Caco-2 (cell line): Measurements from ENCODE around the gene LRRC36. TPM values are rescaled to one million over a fixed set of nuclear protein-coding genes. Genes with fewer than 3 reads are reported as not detected.

Experiments used
- BruUV-seq: library from RNA; stranded (reverse); fragments of 400-500 nt; replicated peaks from 2 replicates; lab custom pipeline; 2021; lab: Mats Ljungman, UMichigan
- CTCF ChIA-PET: fragments of 300-600 bp; sonication (Branson Sonifier 250); formaldehyde crosslinking; loops from one replicate; lab custom pipeline; 2022; ENCODE audit warnings: antibody characterized with exemption; lab: Charles Lee
- POLR2A ChIA-PET: fragments of 300-600 bp; sonication (Branson Sonifier 250); formaldehyde crosslinking; loops from one replicate; lab custom pipeline; 2022; ENCODE audit warnings: antibody characterized with exemption; lab: Charles Lee
- DNase-seq, 2 experiments: peaks; one replicate each; pipeline versions ENCODE4 v3.0.0 to v3.0.0-alpha.2; 2020 to 2022
- H3K27me3 ChIP-seq: replicated peaks from 2 replicates; pipeline ENCODE4 v1.6.0; 2011; ENCODE audit warnings: low read length; ENCODE audit not compliant: control insufficient read depth, insufficient read depth
- H3K36me3 ChIP-seq: 2 replicates; pipeline ENCODE4 v1.5.1; 2011; ENCODE audit warnings: low read length; ENCODE audit not compliant: control insufficient read depth, insufficient read depth
- H3K4me1 ChIP-seq: fragments of 250-450 bp; sonication (Bioruptor Pico); 2 replicates; pipeline ENCODE4 v1.5.1; 2020; ENCODE audit warnings: mild to moderate bottlenecking
- H3K4me3 ChIP-seq: 2 replicates; pipeline ENCODE4 v1.5.1; 2011; ENCODE audit warnings: low read depth, mild to moderate bottlenecking, control low read depth, low read length
- H3K9me3 ChIP-seq: fragments of 250-450 bp; sonication (Bioruptor Pico); 2 replicates; pipeline ENCODE4 v1.5.1; 2020; ENCODE audit warnings: mild to moderate bottlenecking, moderate library complexity
- H3K27ac Mint-ChIP-seq: one replicate; pipeline ENCODE4 v1.8.0; 2022; ENCODE audit warnings: mixed read lengths; ENCODE audit not compliant: unreplicated experiment
- H3K27me3 Mint-ChIP-seq: one replicate; pipeline ENCODE4 v1.8.0; 2022; ENCODE audit warnings: mixed read lengths; ENCODE audit not compliant: insufficient read depth, unreplicated experiment
- H3K36me3 Mint-ChIP-seq: one replicate; pipeline ENCODE4 v1.8.0; 2022; ENCODE audit warnings: mild to moderate bottlenecking, mixed read lengths; ENCODE audit not compliant: insufficient read depth, unreplicated experiment
- H3K4me1 Mint-ChIP-seq: one replicate; pipeline ENCODE4 v1.8.0; 2022; ENCODE audit warnings: low read depth, mixed read lengths; ENCODE audit not compliant: unreplicated experiment
- H3K4me3 Mint-ChIP-seq: one replicate; pipeline ENCODE4 v1.8.0; 2022; ENCODE audit warnings: mild to moderate bottlenecking, moderate library complexity, mixed read lengths; ENCODE audit not compliant: unreplicated experiment
- H3K9me3 Mint-ChIP-seq: one replicate; pipeline ENCODE4 v1.8.0; 2022; ENCODE audit warnings: mixed read lengths; ENCODE audit not compliant: unreplicated experiment
- CTCF ChIP-seq, 2 experiments: fragments of 200-600 bp in 1 of 2; IDR thresholded peaks; 1 replicate in 1 of 2; 2 replicates in 1 of 2; pipeline versions ENCODE4 v1.5.1 to v1.8.0; 2011 to 2022; ENCODE audit warnings: antibody characterized with exemption in 1 of 2, control low read depth in 1 of 2, inconsistent platforms in 1 of 2, low read depth in 1 of 2, low read length in 1 of 2, mild to moderate bottlenecking in 1 of 2, moderate library complexity in 1 of 2; ENCODE audit not compliant: insufficient read depth in 1 of 2, severe bottlenecking in 1 of 2, unreplicated experiment in 1 of 2
- intact Hi-C: fragments of 100-400 bp; cut with micrococcal nuclease; formaldehyde crosslinking; loops from one replicate; pipeline ENCODE4 v1.10.0; 2022; ENCODE audit not compliant: unreplicated experiment
- total RNA-seq: library from RNA; stranded (reverse); gene quantifications from 2 replicates; pipeline ENCODE4 v1.2.3, GENCODE V29; 2022

LRRC36 gene
- total RNA-seq, 1 experiment from 2014 or later: not detected

GRCh38 chr16:67279296-67280089, 47.1 kb upstream of the LRRC36 start, which contains the start of gene PLEKHG4:
TSS of gene PLEKHG4 (plus strand) at chr16:67279532. CDS start at chr16:67280045, 513 bp downstream.
- no peaks in the 10 kb centered on the region for H3K27me3 Mint-ChIP-seq
- H3K4me3 Mint-ChIP-seq: peak within 1 kb of the TSS; percentile 84
- Histone ChIP-seq H3K27me3 (no peaks in the 10 kb centered on the region), H3K4me1 (peaks cover 20% of the 10 kb centered on the region), H3K9me3 (no peaks in the 10 kb centered on the region), H3K4me3 (peak within 1 kb of the TSS; percentile 88), H3K36me3 (peaks cover 3% of the 10 kb centered on the region; the same call in 1 of the 2 replicates)
- BruUV-seq: TSS peak; percentile 55
- peaks cover 12% of the 10 kb centered on the region for H3K36me3 Mint-ChIP-seq
- peaks cover 7% of the 10 kb centered on the region for H3K4me1 Mint-ChIP-seq
- H3K27ac Mint-ChIP-seq: peak within 1 kb of the TSS; percentile 66
- ChIA-PET POLR2A (interaction anchor here (0.6 to 1.6 kb wide), 2 partner anchors 19 to 33 kb away, joined by 3 to 5 read pairs; no protein-coding TSS in a partner anchor), CTCF (interaction anchor here (0.6 to 1.3 kb wide), 3 partner anchors 11 to 60 kb away, joined by 3 read pairs; no protein-coding TSS in a partner anchor)
- DNase-seq: peak; percentile 85 to 93
- intact Hi-C loops: loop anchor here (2.0 to 5.0 kb wide), 3 partner anchors 19 to 168 kb away; no protein-coding TSS in a partner anchor
- no peaks in the 10 kb centered on the region for H3K9me3 Mint-ChIP-seq
- TF ChIP-seq CTCF (IDR thresholded peaks at IDR 0.05; ENCODE audit: insufficient read depth in 1 of 2, low read depth in 1 of 2, low read length in 1 of 2, severe bottlenecking in 1 of 2, unreplicated experiment in 1 of 2): peak; percentile 63 to 94

- TF ChIP-seq CTCF (IDR thresholded peaks at IDR 0.05; ENCODE audit: insufficient read depth in 1 of 2, low read depth in 1 of 2, low read length in 1 of 2, severe bottlenecking in 1 of 2, unreplicated experiment in 1 of 2): no peak
- Histone ChIP-seq H3K36me3 (peaks cover 3% of the 10 kb centered on the region; the same call in 1 of the 2 replicates), H3K4me1 (peaks cover 20% of the 10 kb centered on the region), H3K9me3 (no peaks in the 10 kb centered on the region), H3K4me3 (peak overlapping the region; percentile 88), H3K27me3 (no peaks in the 10 kb centered on the region)
- Mint-ChIP-seq H3K36me3 (peaks cover 18% of the 10 kb centered on the region), H3K4me1 (peaks cover 7% of the 10 kb centered on the region), H3K27me3 (no peaks in the 10 kb centered on the region), H3K27ac (no peak overlapping the region), H3K4me3 (peak overlapping the region; percentile 84), H3K9me3 (no peaks in the 10 kb centered on the region)
- ChIA-PET POLR2A (interaction anchor here (0.6 to 1.0 kb wide), 2 partner anchors 10 to 151 kb away, joined by 4 to 6 read pairs; partner anchors contain the start of gene HSD11B2), CTCF (interaction anchor here (0.9 to 1.3 kb wide), 3 partner anchors 12 to 34 kb away, joined by 3 to 11 read pairs (median 3); no protein-coding TSS in a partner anchor)
- BruUV-seq: no TSS peak
- DNase-seq: no peak
- intact Hi-C loops: no loop called here
Measured at GRCh38 chr16:67280090-67281015, 46.3 kb upstream of the LRRC36 start.
